Sigmoid colon (tissue), 7 donors: ENCODE data around the gene OR2V1. TPM values are rescaled to one million over a fixed set of nuclear protein-coding genes. Genes with fewer than 3 reads are reported as not detected.
"Not testable (repeated sequence)": the region's sequence is repeated elsewhere in the genome, so short reads cannot be mapped to it uniquely, and the experiment has no call there.

Experiments
- DNase-seq: peaks from one replicate; pipeline ENCODE4 v3.0.0-alpha.2; 2019
- H3K27ac ChIP-seq, 4 donors: fragments of 200-600 bp; sonication (generic); one replicate each; pipeline ENCODE4 v1.5.1; 2016 to 2019; ENCODE audit warnings: mild to moderate bottlenecking in 1 of 4
- H3K27me3 ChIP-seq, 3 donors: fragments of 200-600 bp; sonication (generic); one replicate each; pipeline ENCODE4 v1.5.1; 2019; ENCODE audit warnings: mild to moderate bottlenecking in 1 of 3
- H3K36me3 ChIP-seq, 4 donors: fragments of 200-600 bp; sonication (generic); one replicate each; pipeline ENCODE4 v1.5.1; 2016 to 2019
- H3K4me1 ChIP-seq, 4 donors: fragments of 200-600 bp; sonication (generic); one replicate each; pipeline ENCODE4 v1.5.1; 2017 to 2019
- H3K4me3 ChIP-seq, 4 donors: fragments of 200-600 bp; sonication (generic); one replicate each; pipeline ENCODE4 v1.5.1; 2017 to 2019; ENCODE audit warnings: mild to moderate bottlenecking in 2 of 4, moderate library complexity in 1 of 4
- H3K9me3 ChIP-seq, 4 donors: fragments of 200-600 bp in 3 of 4; sonication (generic) in 3 of 4; one replicate each; pipeline versions ENCODE4 v1.5.1 to v1.6.1; 2013 to 2019
- CTCF ChIP-seq, 4 experiments: fragments of 450-650 bp in 3 of 4; fragments of 200-600 bp in 1 of 4; IDR thresholded peaks; one replicate each; pipeline ENCODE4 v1.5.1; 2016 to 2019; ENCODE audit warnings: antibody characterized with exemption in 4 of 4, mild to moderate bottlenecking in 3 of 4, moderate library complexity in 2 of 4
- EP300 ChIP-seq, 4 donors: sonication (generic); formaldehyde crosslinking; IDR thresholded peaks; one replicate each; pipeline ENCODE4 v1.6.1; 2017; ENCODE audit warnings: antibody characterized with exemption in 4 of 4
- POLR2A ChIP-seq, 2 donors: fragments of 450-650 bp; IDR thresholded peaks; one replicate each; pipeline ENCODE4 v1.6.1; 2016; ENCODE audit warnings: antibody characterized with exemption in 2 of 2, mild to moderate bottlenecking in 2 of 2, moderate library complexity in 2 of 2
- POLR2AphosphoS5 ChIP-seq, 4 donors: sonication (generic); formaldehyde crosslinking; IDR thresholded peaks; one replicate each; pipeline ENCODE4 v1.6.1; 2017; ENCODE audit warnings: antibody characterized with exemption in 4 of 4
- WGBS, 2 donors: extraction: QIAGEN DNeasy Blood & Tissue Kit; methylation state at CpG; one replicate each; pipeline ENCODE4 v1.1.7; 2013; 5-methylcytosine and 5-hydroxymethylcytosine counted together
- intact Hi-C: fragments of 100-400 bp; cut with DNase I; formaldehyde crosslinking; loops from one replicate; pipeline ENCODE4 v1.15.1; 2023
- polyA plus RNA-seq, 3 donors: library from polyadenylated mRNA; stranded (reverse); fragments of 200-250 nt; gene quantifications; one replicate each; pipeline ENCODE4 v1.2.3, GENCODE V29; 2013
- total RNA-seq, 4 donors: library from RNA; depleted of rRNA; stranded (reverse); fragments of >200 nt; gene quantifications; one replicate each; pipeline ENCODE4 v1.1.0, GENCODE V29; 2016
- donor health status: healthy with polysubstance abuse.
- donor health status: Bipolar disorder and iron deficiency.
- donor health status: healthy.

Gene OR2V1
- total and polyA plus RNA-seq, 7 donors: not detected

- Histone ChIP-seq H3K27ac (no peak overlapping the region), H3K36me3 (no peaks in the 10 kb centered on the region), H3K4me1 (peaks cover 0 to 23% (median 7%) of the 10 kb centered on the region in 4 donors), H3K27me3 (peaks cover 33 to 83% (median 72%) of the 10 kb centered on the region in 3 donors), H3K4me3 (no peak overlapping the region), H3K9me3 (no peaks in the 10 kb centered on the region)
- 8 to 9% methylated on average over 11 of the region's 11 CpGs for WGBS, 2 donors
- intact Hi-C loops: no loop called here
- DNase-seq: no peak
- TF ChIP-seq CTCF (IDR thresholded peaks at IDR 0.05): no peak
- no peak for TF ChIP-seq EP300 (IDR thresholded peaks at IDR 0.05)
- TF ChIP-seq POLR2A (IDR thresholded peaks at IDR 0.05): no peak
- TF ChIP-seq POLR2AphosphoS5 (IDR thresholded peaks at IDR 0.05): no peak
Measured at GRCh38 chr5:181173027-181173419, 42.1 kb upstream of the OR2V1 start.

DNA sequence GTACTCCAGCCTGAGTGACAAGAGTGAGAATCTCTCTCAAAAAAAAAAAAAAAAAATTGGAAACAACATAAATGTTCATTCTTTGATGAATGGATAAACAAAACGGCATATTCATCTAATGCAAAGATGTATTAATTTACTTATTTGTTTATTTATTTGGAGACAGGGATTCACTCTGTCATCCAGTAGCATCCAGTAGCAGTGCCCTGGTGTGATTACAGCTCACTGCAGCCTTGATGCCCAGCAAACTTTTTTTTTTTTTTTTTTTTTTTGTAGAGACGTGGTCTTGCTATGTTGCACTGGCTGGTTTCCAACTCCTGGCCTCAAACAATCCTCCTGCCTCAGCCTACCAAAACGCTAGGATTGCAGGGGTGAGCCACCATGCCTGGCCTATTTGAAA is 40.8 kb upstream of the OR2V1 start:
- no peaks in the 10 kb centered on the region for H3K9me3 ChIP-seq
- peaks cover 0 to 23% (median 7%) of the 10 kb centered on the region in 4 donors for H3K4me1 ChIP-seq
- WGBS, 2 donors: 48 to 50% methylated on average over 3 of the region's 3 CpGs
- intact Hi-C loops: no loop called here
- peaks cover 33 to 95% (median 85%) of the 10 kb centered on the region in 3 donors for H3K27me3 ChIP-seq
- no peak for DNase-seq
- H3K27ac ChIP-seq: no peak overlapping the region
- TF ChIP-seq EP300 (IDR thresholded peaks at IDR 0.05): no peak
- no peak for TF ChIP-seq CTCF (IDR thresholded peaks at IDR 0.05)
- no peak for TF ChIP-seq POLR2AphosphoS5 (IDR thresholded peaks at IDR 0.05)
- TF ChIP-seq POLR2A (IDR thresholded peaks at IDR 0.05): no peak
- no peak overlapping the region for H3K4me3 ChIP-seq
- no peaks in the 10 kb centered on the region for H3K36me3 ChIP-seq

DNA sequence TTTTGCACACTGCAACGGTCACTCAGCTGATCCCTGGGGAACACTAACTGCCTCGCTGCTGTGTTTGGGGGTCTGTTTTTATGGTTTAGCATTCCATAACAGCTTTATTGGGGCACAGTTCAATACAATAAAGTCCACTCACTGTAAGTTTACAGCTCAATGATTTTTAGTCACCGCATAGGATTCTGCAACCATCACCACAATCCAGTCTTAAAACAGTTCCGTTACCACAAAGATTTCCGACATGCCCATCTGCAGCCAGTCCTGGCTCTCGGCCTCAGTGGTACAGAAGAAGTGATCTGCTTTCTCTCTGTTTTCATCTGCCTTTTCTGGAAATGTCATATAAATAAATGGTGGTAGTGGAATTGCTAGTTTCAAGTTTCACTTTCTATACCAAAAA is 40.0 kb upstream of the OR2V1 start:
- DNase-seq: no peak
- no peaks in the 10 kb centered on the region for H3K36me3 ChIP-seq
- 27 to 47% methylated on average over 6 of the region's 6 CpGs for WGBS, 2 donors
- H3K27me3 ChIP-seq: peaks cover 33 to 99% (median 93%) of the 10 kb centered on the region in 3 donors
- no peak overlapping the region for H3K27ac ChIP-seq
- no peaks in the 10 kb centered on the region for H3K9me3 ChIP-seq
- intact Hi-C loops: no loop called here
- peaks cover 0 to 23% (median 7%) of the 10 kb centered on the region in 4 donors for H3K4me1 ChIP-seq
- H3K4me3 ChIP-seq: no peak overlapping the region
- no peak for TF ChIP-seq CTCF (IDR thresholded peaks at IDR 0.05)
- TF ChIP-seq EP300 (IDR thresholded peaks at IDR 0.05): no peak
- TF ChIP-seq POLR2A (IDR thresholded peaks at IDR 0.05): no peak
- TF ChIP-seq POLR2AphosphoS5 (IDR thresholded peaks at IDR 0.05): no peak

GRCh38 chr5:181170237-181170825 is 39.4 kb upstream of the OR2V1 start:
- Histone ChIP-seq H3K27ac (no peak overlapping the region), H3K36me3 (no peaks in the 10 kb centered on the region), H3K27me3 (peaks cover 33 to 100% (median 99%) of the 10 kb centered on the region in 3 donors), H3K4me1 (peaks cover 0 to 23% (median 7%) of the 10 kb centered on the region in 4 donors), H3K9me3 (no peaks in the 10 kb centered on the region), H3K4me3 (no peak overlapping the region)
- no peak for TF ChIP-seq POLR2AphosphoS5 (IDR thresholded peaks at IDR 0.05)
- no peak for TF ChIP-seq CTCF (IDR thresholded peaks at IDR 0.05)
- TF ChIP-seq POLR2A (IDR thresholded peaks at IDR 0.05): no peak
- TF ChIP-seq EP300 (IDR thresholded peaks at IDR 0.05): no peak
- intact Hi-C loops: no loop called here
- no peak for DNase-seq
- 5 to 16% methylated on average over 33 of the region's 33 CpGs for WGBS, 2 donors

- H3K27ac ChIP-seq, H3K36me3 ChIP-seq, intact Hi-C loops, H3K4me3 ChIP-seq, DNase-seq, H3K9me3 ChIP-seq: not testable (repeated sequence)
- Histone ChIP-seq H3K4me1 (peaks cover 0 to 23% (median 7%) of the 10 kb centered on the region in 4 donors), H3K27me3 (peaks cover 33 to 100% (median 97%) of the 10 kb centered on the region in 3 donors)
- WGBS, 2 donors: 5 to 13% methylated on average over 50 of the region's 50 CpGs
Measured at GRCh38 chr5:181169459-181170236, 38.7 kb upstream of the OR2V1 start.
